DND-41 (cell line): ENCODE measurements around the gene CTSE.

Experiments used
- ATAC-seq: fragments of 200-7000 bp; cut with Tn5 transposase; 3 replicates; pipeline ENCODE4 v1.9.1; 2021; ENCODE audit warnings: low read depth; ENCODE audit not compliant: insufficient read depth
- DNase-seq: peaks from one replicate; pipeline ENCODE4 v3.0.0-alpha.2; 2020
- H2AFZ ChIP-seq: 2 replicates; pipeline ENCODE4 v1.6.0; 2012; ENCODE audit warnings: low read depth, low read length
- H3K27ac ChIP-seq: 2 replicates; pipeline ENCODE4 v1.5.1; 2012; ENCODE audit warnings: low read length, inconsistent platforms
- H3K27me3 ChIP-seq: fragments of 200-600 bp; sonication (generic); 2 replicates; pipeline ENCODE4 v1.6.0; 2012; ENCODE audit warnings: low read length, mild to moderate bottlenecking, inconsistent platforms; ENCODE audit not compliant: insufficient read depth, poor library complexity
- H3K36me3 ChIP-seq: 2 replicates; pipeline ENCODE4 v1.5.1; 2012; ENCODE audit warnings: low read length, inconsistent platforms; ENCODE audit not compliant: insufficient read depth
- H3K4me1 ChIP-seq: 2 replicates; pipeline ENCODE4 v1.5.1; 2012; ENCODE audit warnings: mild to moderate bottlenecking, low read length; ENCODE audit not compliant: insufficient read depth
- H3K4me2 ChIP-seq: 2 replicates; pipeline ENCODE4 v1.6.0; 2012; ENCODE audit warnings: mild to moderate bottlenecking, moderate library complexity, low read length, inconsistent platforms; ENCODE audit not compliant: insufficient read depth
- H3K4me3 ChIP-seq, 2 experiments: fragments of 200-600 bp in 1 of 2; shearing (Covaris generic) in 1 of 2; 2 replicates each; pipeline ENCODE4 v1.5.1; 2012 to 2016; ENCODE audit warnings: inconsistent platforms in 2 of 2, low read length in 2 of 2, mild to moderate bottlenecking in 2 of 2, low read depth in 1 of 2, moderate library complexity in 1 of 2
- H3K79me2 ChIP-seq: 2 replicates; pipeline ENCODE4 v1.6.0; 2012; ENCODE audit warnings: low read length, inconsistent platforms; ENCODE audit not compliant: insufficient read depth
- H3K9ac ChIP-seq: 2 replicates; pipeline ENCODE4 v1.6.0; 2012; ENCODE audit warnings: low read depth, mild to moderate bottlenecking, inconsistent platforms, low read length, moderate library complexity
- H3K9me3 ChIP-seq: 2 replicates; pipeline ENCODE4 v1.5.1; 2012; ENCODE audit warnings: low read length, moderate library complexity, mild to moderate bottlenecking, inconsistent platforms; ENCODE audit not compliant: insufficient read depth, severe bottlenecking
- H4K20me1 ChIP-seq: 2 replicates; pipeline ENCODE4 v1.6.0; 2012; ENCODE audit warnings: low read length; ENCODE audit not compliant: insufficient read depth
- EZH2 ChIP-seq: IDR thresholded peaks from 3 replicates; pipeline ENCODE4 v1.6.1; 2012; ENCODE audit warnings: borderline replicate concordance, low read depth, mild to moderate bottlenecking, moderate library complexity, low read length, inconsistent platforms; ENCODE audit not compliant: severe bottlenecking
- TF ChIP-seq, protein P1 (sequence below): IDR thresholded peaks from 2 replicates; pipeline ENCODE4 v1.5.1; 2012; ENCODE audit warnings: borderline replicate concordance, low read length, moderate library complexity, mild to moderate bottlenecking; ENCODE audit not compliant: poor library complexity, severe bottlenecking; ENCODE audit errors: extremely low read depth

The CTSE gene

DNA sequence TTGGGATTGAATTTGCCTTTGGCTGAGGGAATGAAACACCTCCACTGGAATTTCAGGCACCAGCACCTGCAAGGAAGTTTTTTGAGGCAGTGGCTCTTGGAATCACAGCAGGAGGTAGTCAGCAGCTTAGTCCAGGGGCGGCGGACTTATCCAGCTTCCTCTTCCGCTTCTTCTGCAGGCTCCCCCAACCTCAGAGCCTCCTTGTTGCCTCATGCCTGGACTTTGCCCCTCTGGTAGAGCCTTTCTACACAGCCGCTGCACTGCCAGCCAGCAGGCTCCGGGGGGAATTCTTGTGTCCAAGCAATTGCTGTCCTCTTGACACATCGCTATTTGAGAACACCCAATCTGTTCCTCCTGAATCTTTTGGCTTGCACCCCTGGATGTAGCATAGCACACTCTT, 24.9 kb upstream of the CTSE start:
- Histone ChIP-seq H3K79me2 (no peaks in the 10 kb centered on the region), H3K36me3 (no peaks in the 10 kb centered on the region), H3K4me3 (no peak overlapping the region), H3K27ac (no peak overlapping the region), H4K20me1 (no peaks in the 10 kb centered on the region), H3K27me3 (peaks cover 19% of the 10 kb centered on the region), H3K9ac (no peak overlapping the region), H2AFZ (no peak overlapping the region), H3K9me3 (no peaks in the 10 kb centered on the region), H3K4me2 (no peak overlapping the region), H3K4me1 (no peaks in the 10 kb centered on the region; the same call in 1 of the 2 replicates)
- no peak for TF ChIP-seq EZH2
- TF ChIP-seq, protein P1, sequence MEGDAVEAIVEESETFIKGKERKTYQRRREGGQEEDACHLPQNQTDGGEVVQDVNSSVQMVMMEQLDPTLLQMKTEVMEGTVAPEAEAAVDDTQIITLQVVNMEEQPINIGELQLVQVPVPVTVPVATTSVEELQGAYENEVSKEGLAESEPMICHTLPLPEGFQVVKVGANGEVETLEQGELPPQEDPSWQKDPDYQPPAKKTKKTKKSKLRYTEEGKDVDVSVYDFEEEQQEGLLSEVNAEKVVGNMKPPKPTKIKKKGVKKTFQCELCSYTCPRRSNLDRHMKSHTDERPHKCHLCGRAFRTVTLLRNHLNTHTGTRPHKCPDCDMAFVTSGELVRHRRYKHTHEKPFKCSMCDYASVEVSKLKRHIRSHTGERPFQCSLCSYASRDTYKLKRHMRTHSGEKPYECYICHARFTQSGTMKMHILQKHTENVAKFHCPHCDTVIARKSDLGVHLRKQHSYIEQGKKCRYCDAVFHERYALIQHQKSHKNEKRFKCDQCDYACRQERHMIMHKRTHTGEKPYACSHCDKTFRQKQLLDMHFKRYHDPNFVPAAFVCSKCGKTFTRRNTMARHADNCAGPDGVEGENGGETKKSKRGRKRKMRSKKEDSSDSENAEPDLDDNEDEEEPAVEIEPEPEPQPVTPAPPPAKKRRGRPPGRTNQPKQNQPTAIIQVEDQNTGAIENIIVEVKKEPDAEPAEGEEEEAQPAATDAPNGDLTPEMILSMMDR: no peak
- ATAC-seq: no peak
- no peak for DNase-seq

DNA sequence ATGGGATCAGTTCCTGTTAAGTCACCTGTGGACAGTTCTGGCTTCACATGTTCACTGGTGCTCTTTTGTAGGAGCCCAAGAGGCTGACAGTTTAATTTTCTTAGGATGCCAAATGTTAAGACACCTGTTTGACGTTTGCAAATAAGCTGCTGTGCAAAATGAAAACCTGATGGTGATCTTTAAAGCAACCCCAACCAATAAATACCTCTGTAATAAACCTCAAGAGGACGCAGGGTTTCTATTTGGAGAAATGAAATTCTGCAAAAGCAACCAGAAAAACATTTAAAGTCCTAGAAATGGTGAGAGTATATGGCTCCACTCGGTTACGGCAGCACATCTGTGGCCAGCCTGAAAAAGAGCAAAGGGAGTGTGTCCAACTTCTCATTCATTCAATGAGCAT, 23.6 kb upstream of the CTSE start:
- Histone ChIP-seq H3K9ac (no peak overlapping the region), H2AFZ (no peak overlapping the region), H3K36me3 (no peaks in the 10 kb centered on the region), H3K4me1 (no peaks in the 10 kb centered on the region; the same call in 1 of the 2 replicates), H4K20me1 (no peaks in the 10 kb centered on the region), H3K9me3 (no peaks in the 10 kb centered on the region), H3K79me2 (no peaks in the 10 kb centered on the region), H3K4me3 (no peak overlapping the region), H3K4me2 (no peak overlapping the region), H3K27ac (no peak overlapping the region), H3K27me3 (peaks cover 19% of the 10 kb centered on the region)
- ATAC-seq (no peak), DNase-seq (no peak)
- no peak for TF ChIP-seq EZH2
- TF ChIP-seq, protein P1: no peak

DNA sequence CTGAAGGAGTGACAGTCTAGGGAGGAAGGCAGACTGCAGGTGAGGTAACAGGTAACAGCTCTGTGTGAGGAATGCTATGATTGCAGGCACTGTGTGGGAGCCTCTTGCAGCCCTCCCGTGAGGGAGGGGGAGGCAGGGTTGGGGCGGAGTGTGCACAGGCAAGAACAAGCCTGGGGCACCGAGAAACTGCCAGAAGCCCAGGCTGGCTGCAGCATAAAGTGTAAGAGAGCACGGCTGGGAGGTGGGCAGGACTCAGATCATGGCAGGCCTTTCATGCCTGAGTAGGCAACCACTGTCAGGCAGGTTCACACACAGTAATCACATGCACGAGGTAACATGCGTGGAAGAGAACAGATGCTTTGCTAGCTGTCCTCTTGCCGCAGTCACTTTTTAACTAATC, 17.9 kb upstream of the CTSE start:
- TF ChIP-seq, protein P1: no peak
- no peak for TF ChIP-seq EZH2
- ATAC-seq (no peak), DNase-seq (no peak)
- no peak overlapping the region for H3K9ac ChIP-seq
- no peak overlapping the region for H3K27ac ChIP-seq
- no peak overlapping the region for H3K4me3 ChIP-seq
- no peaks in the 10 kb centered on the region for H3K4me1 ChIP-seq
- H3K27me3 ChIP-seq: peaks cover 16% of the 10 kb centered on the region
- no peak overlapping the region; the same call in 1 of the 2 replicates for H2AFZ ChIP-seq
- no peaks in the 10 kb centered on the region for H4K20me1 ChIP-seq
- H3K9me3 ChIP-seq: no peaks in the 10 kb centered on the region
- H3K4me2 ChIP-seq: no peak overlapping the region
- H3K79me2 ChIP-seq: no peaks in the 10 kb centered on the region
- H3K36me3 ChIP-seq: no peaks in the 10 kb centered on the region

DNA sequence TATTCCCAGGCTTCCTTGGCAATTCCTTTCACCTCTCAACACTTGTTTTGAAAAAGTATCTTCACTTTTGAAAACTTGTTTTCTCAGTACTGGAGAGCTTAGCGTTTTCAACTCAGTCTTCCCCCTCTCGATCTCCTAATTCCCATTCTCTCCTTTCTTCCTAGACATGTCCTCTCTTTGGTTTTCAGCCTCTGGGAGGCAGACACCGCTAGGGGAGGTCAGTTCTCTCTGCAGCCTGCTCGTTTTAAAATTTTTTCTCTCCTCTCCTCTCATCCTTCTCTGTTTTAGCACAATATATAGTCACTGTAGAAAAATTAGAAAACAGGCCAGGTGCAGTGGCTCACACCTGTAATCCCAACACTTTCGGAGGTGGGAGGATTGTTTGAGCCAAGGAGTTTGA, 16.6 kb upstream of the CTSE start:
- Histone ChIP-seq H3K9ac (no peak overlapping the region), H3K27ac (no peak overlapping the region), H3K79me2 (no peaks in the 10 kb centered on the region), H3K9me3 (no peaks in the 10 kb centered on the region), H3K4me2 (no peak overlapping the region), H3K4me1 (no peaks in the 10 kb centered on the region), H3K36me3 (no peaks in the 10 kb centered on the region), H3K27me3 (peaks cover 25% of the 10 kb centered on the region), H4K20me1 (no peaks in the 10 kb centered on the region), H3K4me3 (no peak overlapping the region), H2AFZ (no peak overlapping the region)
- TF ChIP-seq EZH2: no peak
- TF ChIP-seq, protein P1: no peak
- ATAC-seq (no peak), DNase-seq (no peak)
